ENCODE results near the gene MRPL3.

MRPL3 gene

GRCh38 chr3:131502530-131503319 lies at the start of gene MRPL3:
MRPL3 (minus strand) TSS chr3:131502971; CDS start chr3:131502821, 150 bp downstream.
- Mint-ChIP-seq H3K4me1 (peaks cover 15 to 28% of the 10 kb centered on the region in 2 donors), H3K4me3 (peak within 1 kb of the TSS; percentile 100), H3K36me3 (peaks cover 12 to 19% of the 10 kb centered on the region in 2 donors), H3K27ac (peak within 1 kb of the TSS; percentile 100), H3K27me3 (no peaks in the 10 kb centered on the region), H3K9me3 (no peaks in the 10 kb centered on the region)
- ATAC-seq (replicated peaks) (peak; percentile 94 to 95), DNase-seq (peak; percentile 82)

GRCh38 chr3:131551761-131552160 lies 49.0 kb upstream of the MRPL3 start:
- Mint-ChIP-seq H3K27me3 (peaks cover 4 to 31% of the 10 kb centered on the region in 2 donors), H3K4me3 (no peak overlapping the region), H3K9me3 (no peaks in the 10 kb centered on the region), H3K4me1 (peaks cover 0 to 9% of the 10 kb centered on the region in 2 donors), H3K27ac (no peak overlapping the region), H3K36me3 (no peaks in the 10 kb centered on the region)
- ATAC-seq (replicated peaks) (no peak), DNase-seq (no peak)

GRCh38 chr3:131550562-131551465 lies 48.0 kb upstream of the MRPL3 start:
- Mint-ChIP-seq H3K36me3 (no peaks in the 10 kb centered on the region), H3K4me3 (no peak overlapping the region)
- ATAC-seq (replicated peaks), result no peak

GRCh38 chr3:131549340-131549739 lies 46.6 kb upstream of the MRPL3 start:
- no peak for DNase-seq

More at GRCh38 chr3:131550562-131551465, 48.0 kb upstream of the MRPL3 start:
- DNase-seq, result no peak
- H3K27me3 Mint-ChIP-seq, result peaks cover 4 to 40% of the 10 kb centered on the region in 2 donors
- H3K27ac Mint-ChIP-seq, result no peak overlapping the region
- H3K9me3 Mint-ChIP-seq, result no peaks in the 10 kb centered on the region
- H3K4me1 Mint-ChIP-seq, result peaks cover 0 to 9% of the 10 kb centered on the region in 2 donors

GRCh38 chr3:131547585-131547984 lies 44.8 kb upstream of the MRPL3 start:
- H3K27ac Mint-ChIP-seq, result no peak overlapping the region
- H3K4me3 Mint-ChIP-seq, result no peak overlapping the region
- H3K4me1 Mint-ChIP-seq, result no peaks in the 10 kb centered on the region
- no peaks in the 10 kb centered on the region for H3K9me3 Mint-ChIP-seq
- DNase-seq (no peak), ATAC-seq (replicated peaks) (no peak)
- H3K27me3 Mint-ChIP-seq, result peaks cover 11 to 50% of the 10 kb centered on the region in 2 donors
- H3K36me3 Mint-ChIP-seq, result no peaks in the 10 kb centered on the region

More at GRCh38 chr3:131549340-131549739, 46.6 kb upstream of the MRPL3 start:
- peak in 1 of 2 donors; percentile 16 for ATAC-seq (replicated peaks)
- Mint-ChIP-seq H3K36me3 (no peaks in the 10 kb centered on the region), H3K9me3 (no peaks in the 10 kb centered on the region), H3K27me3 (peaks cover 10 to 49% of the 10 kb centered on the region in 2 donors), H3K4me1 (peaks cover 0 to 9% of the 10 kb centered on the region in 2 donors), H3K4me3 (no peak overlapping the region), H3K27ac (no peak overlapping the region)

- Mint-ChIP-seq H3K4me3 (no peak overlapping the region), H3K4me1 (no peaks in the 10 kb centered on the region), H3K27ac (no peak overlapping the region), H3K9me3 (no peaks in the 10 kb centered on the region), H3K36me3 (no peaks in the 10 kb centered on the region), H3K27me3 (peaks cover 7 to 46% of the 10 kb centered on the region in 2 donors)
- ATAC-seq (replicated peaks), result no peak
- DNase-seq, result no peak
These were observed 43.7 kb upstream of the MRPL3 start for GRCh38 chr3:131546441-131546840.

- Mint-ChIP-seq H3K36me3 (no peaks in the 10 kb centered on the region), H3K9me3 (no peaks in the 10 kb centered on the region), H3K4me3 (no peak overlapping the region), H3K27me3 (peaks cover 18 to 36% of the 10 kb centered on the region in 2 donors), H3K27ac (no peak overlapping the region), H3K4me1 (no peaks in the 10 kb centered on the region)
- no peak for ATAC-seq (replicated peaks)
- no peak for DNase-seq
These were observed 41.8 kb upstream of the MRPL3 start for GRCh38 chr3:131544557-131544956.

- Mint-ChIP-seq H3K4me3 (no peak overlapping the region), H3K4me1 (peaks cover 0 to 2% of the 10 kb centered on the region in 2 donors), H3K36me3 (no peaks in the 10 kb centered on the region), H3K9me3 (peaks cover 0 to under 1% of the 10 kb centered on the region in 2 donors), H3K27ac (no peak overlapping the region), H3K27me3 (peaks cover 22 to 31% of the 10 kb centered on the region in 2 donors)
- DNase-seq (no peak), ATAC-seq (replicated peaks) (no peak)
These were observed 40.9 kb upstream of the MRPL3 start for GRCh38 chr3:131543714-131544113.

GRCh38 chr3:131541288-131541687 lies 38.5 kb upstream of the MRPL3 start:
- H3K27ac Mint-ChIP-seq, result no peak overlapping the region
- no peak for ATAC-seq (replicated peaks)
- peaks cover 0 to 2% of the 10 kb centered on the region in 2 donors for H3K9me3 Mint-ChIP-seq
- H3K36me3 Mint-ChIP-seq, result no peaks in the 10 kb centered on the region
- peaks cover 0 to 2% of the 10 kb centered on the region in 2 donors for H3K4me1 Mint-ChIP-seq
- H3K27me3 Mint-ChIP-seq, result peaks cover 21 to 22% of the 10 kb centered on the region in 2 donors
- no peak for DNase-seq
- no peak overlapping the region for H3K4me3 Mint-ChIP-seq

GRCh38 chr3:131540821-131541220 lies 38.0 kb upstream of the MRPL3 start:
- no peak overlapping the region for H3K27ac Mint-ChIP-seq
- H3K27me3 Mint-ChIP-seq, result peaks cover 16 to 26% of the 10 kb centered on the region in 2 donors
- peaks cover 0 to 2% of the 10 kb centered on the region in 2 donors for H3K4me1 Mint-ChIP-seq
- no peaks in the 10 kb centered on the region for H3K36me3 Mint-ChIP-seq
- DNase-seq, result no peak
- no peak for ATAC-seq (replicated peaks)
- peaks cover 0 to 2% of the 10 kb centered on the region in 2 donors for H3K9me3 Mint-ChIP-seq
- no peak overlapping the region for H3K4me3 Mint-ChIP-seq

GRCh38 chr3:131540143-131540542 lies 37.4 kb upstream of the MRPL3 start:
- H3K27me3 Mint-ChIP-seq, result peaks cover 13 to 29% of the 10 kb centered on the region in 2 donors
- DNase-seq (no peak), ATAC-seq (replicated peaks) (no peak)
- H3K4me1 Mint-ChIP-seq, result peaks cover 0 to 2% of the 10 kb centered on the region in 2 donors
- no peak overlapping the region for H3K4me3 Mint-ChIP-seq
- H3K27ac Mint-ChIP-seq, result no peak overlapping the region
- H3K36me3 Mint-ChIP-seq, result no peaks in the 10 kb centered on the region
- peaks cover 0 to 2% of the 10 kb centered on the region in 2 donors for H3K9me3 Mint-ChIP-seq

- H3K27me3 Mint-ChIP-seq, result peaks cover 8 to 23% of the 10 kb centered on the region in 2 donors
These were observed 36.2 kb upstream of the MRPL3 start for GRCh38 chr3:131538968-131539367.

GRCh38 chr3:131537531-131537930 lies 34.8 kb upstream of the MRPL3 start:
- Mint-ChIP-seq H3K27me3 (peaks cover 12 to 28% of the 10 kb centered on the region in 2 donors), H3K9me3 (peaks cover under 1 to 3% of the 10 kb centered on the region in 2 donors), H3K27ac (no peak overlapping the region), H3K4me1 (peaks cover 0 to 2% of the 10 kb centered on the region in 2 donors), H3K36me3 (no peaks in the 10 kb centered on the region), H3K4me3 (no peak overlapping the region)
- DNase-seq (no peak), ATAC-seq (replicated peaks) (no peak)

More at GRCh38 chr3:131538968-131539367, 36.2 kb upstream of the MRPL3 start:
- Mint-ChIP-seq H3K4me3 (no peak overlapping the region), H3K36me3 (no peaks in the 10 kb centered on the region), H3K9me3 (peaks cover 0 to 2% of the 10 kb centered on the region in 2 donors), H3K4me1 (peaks cover 0 to 2% of the 10 kb centered on the region in 2 donors), H3K27ac (no peak overlapping the region)
- DNase-seq (no peak), ATAC-seq (replicated peaks) (no peak)

GRCh38 chr3:131535596-131535995 lies 32.8 kb upstream of the MRPL3 start:
- Mint-ChIP-seq H3K4me3 (no peak overlapping the region), H3K36me3 (no peaks in the 10 kb centered on the region), H3K4me1 (peaks cover 0 to 2% of the 10 kb centered on the region in 2 donors), H3K27ac (no peak overlapping the region), H3K9me3 (peaks cover 5 to 6% of the 10 kb centered on the region in 2 donors), H3K27me3 (peaks cover 23 to 35% of the 10 kb centered on the region in 2 donors)
- ATAC-seq (replicated peaks), result no peak
- DNase-seq, result no peak
